Keratinocyte (primary cell): ENCODE measurements around the gene CSNK1G1. TPM values are rescaled to one million over a fixed set of nuclear protein-coding genes. Genes with fewer than 3 reads are reported as not detected.
"Not testable (repeated sequence)": the region's sequence is repeated elsewhere in the genome, so short reads cannot be mapped to it uniquely, and the experiment has no call there.

Experiments used
- DNase-seq: peaks from one replicate; pipeline ENCODE4 v3.0.0-alpha.2; 2011; ENCODE audit warnings: low read depth, missing footprints, low spot score
- FAIRE-seq: peaks from 2 replicates; lab custom pipeline; 2011; peaks lifted over from hg19 to GRCh38; lab: Jason Lieb, UNC
- H2AFZ ChIP-seq: 2 replicates; pipeline ENCODE4 v1.6.0; 2012; ENCODE audit warnings: low read length, control low read depth, inconsistent platforms; ENCODE audit not compliant: control insufficient read depth
- H3K27ac ChIP-seq: 2 replicates; pipeline ENCODE4 v1.5.1; 2011; ENCODE audit warnings: low read length; ENCODE audit not compliant: control insufficient read depth, insufficient read depth
- H3K27me3 ChIP-seq: 3 replicates; pipeline ENCODE4 v1.6.0; 2011; ENCODE audit warnings: low read length; ENCODE audit not compliant: control insufficient read depth, insufficient read depth; ENCODE audit errors: extremely low read depth
- H3K36me3 ChIP-seq, 2 experiments: 2 replicates in 1 of 2; 3 replicates in 1 of 2; pipeline ENCODE4 v1.5.1; 2011; ENCODE audit warnings: low read length in 2 of 2, mild to moderate bottlenecking in 1 of 2; ENCODE audit not compliant: control insufficient read depth in 2 of 2, insufficient read depth in 2 of 2; ENCODE audit errors: extremely low read depth in 1 of 2
- H3K4me1 ChIP-seq: 3 replicates; pipeline ENCODE4 v1.5.1; 2011; ENCODE audit warnings: low read length; ENCODE audit not compliant: control insufficient read depth, insufficient read depth; ENCODE audit errors: extremely low read depth
- H3K4me2 ChIP-seq: 3 replicates; pipeline ENCODE4 v1.6.0; 2011; ENCODE audit warnings: low read depth, low read length; ENCODE audit not compliant: control insufficient read depth, insufficient read depth; ENCODE audit errors: extremely low read depth
- H3K4me3 ChIP-seq, 3 experiments: fragments of 200-600 bp in 1 of 3; sonication (generic) in 1 of 3; 2 replicates in 2 of 3; 3 replicates in 1 of 3; pipeline ENCODE4 v1.5.1; 2011 to 2016; ENCODE audit warnings: low read length in 3 of 3, mild to moderate bottlenecking in 3 of 3, control low read depth in 2 of 3, inconsistent platforms in 1 of 3, low read depth in 1 of 3, mixed read lengths in 1 of 3, mixed run types in 1 of 3, moderate library complexity in 1 of 3; ENCODE audit not compliant: control insufficient read depth in 2 of 3, insufficient read depth in 2 of 3; ENCODE audit errors: extremely low read depth in 1 of 3
- H3K79me2 ChIP-seq: 2 replicates; pipeline ENCODE4 v1.6.0; 2012; ENCODE audit warnings: low read length; ENCODE audit not compliant: control insufficient read depth, insufficient read depth
- H3K9ac ChIP-seq: 3 replicates; pipeline ENCODE4 v1.6.0; 2011; ENCODE audit warnings: low read length; ENCODE audit not compliant: control insufficient read depth, insufficient read depth; ENCODE audit errors: extremely low read depth
- H3K9me1 ChIP-seq: 3 replicates; pipeline ENCODE4 v1.6.0; 2011; ENCODE audit warnings: low read length; ENCODE audit not compliant: control insufficient read depth, insufficient read depth; ENCODE audit errors: extremely low read depth
- H3K9me3 ChIP-seq: 2 replicates; pipeline ENCODE4 v1.5.1; 2012; ENCODE audit warnings: low read depth, low read length; ENCODE audit not compliant: control insufficient read depth
- H4K20me1 ChIP-seq: 3 replicates; pipeline ENCODE4 v1.6.0; 2011; ENCODE audit warnings: low read length; ENCODE audit not compliant: control insufficient read depth, insufficient read depth; ENCODE audit errors: extremely low read depth
- CTCF ChIP-seq, 3 experiments: IDR thresholded peaks in 1 of 3; conservative IDR thresholded peaks in 1 of 3; optimal IDR thresholded peaks in 1 of 3; 2 replicates in 2 of 3; 3 replicates in 1 of 3; pipeline versions ENCODE3 to v1.5.1; 2011; ENCODE audit warnings: low read length in 3 of 3, mild to moderate bottlenecking in 3 of 3, moderate library complexity in 2 of 3, control low read depth in 1 of 3, inconsistent platforms in 1 of 3; ENCODE audit not compliant: insufficient read depth in 2 of 3; ENCODE audit errors: extremely low read depth in 1 of 3
- EZH2 ChIP-seq: IDR thresholded peaks from one replicate; pipeline ENCODE4 v1.6.1; 2012; ENCODE audit warnings: inconsistent platforms, mild to moderate bottlenecking, low read length, moderate library complexity
- dilution Hi-C: fragments of 300-500 bp; cut with MboI; formaldehyde crosslinking; loops from one replicate; pipeline ENCODE4 v1.7.0; 2020; ENCODE audit warnings: low sequenced_read_pairs; ENCODE audit not compliant: extremely low pct_ligation_motif_present
- polyA plus RNA-seq, 5 experiments: library from polyadenylated mRNA; depleted of rRNA in 3 of 5; stranded (reverse) in 3 of 5; stranded (forward) in 1 of 5; unstranded in 1 of 5; fragments of >200 nt; gene quantifications; 1 replicate in 1 of 5; 2 replicates in 3 of 5; 3 replicates in 1 of 5; pipeline versions ENCODE4 v1.2.1 to v1.2.3, GENCODE V29; 2011 to 2012; ENCODE audit warnings: missing spikeins in 2 of 5, low read depth in 1 of 5, low replicate concordance in 1 of 5

Gene CSNK1G1
- polyA plus RNA-seq, 1 donor (not counting 4 experiments of a cell fraction or from before 2014, with no cell fraction given): 28.9 TPM

GRCh38 chr15:64398575-64398974 lies 42.6 kb upstream of the CSNK1G1 start:
- Histone ChIP-seq H3K4me3 (no peak overlapping the region), H3K4me1 (no peaks in the 10 kb centered on the region), H2AFZ (no peak overlapping the region), H3K9ac (no peak overlapping the region), H3K79me2 (no peaks in the 10 kb centered on the region), H3K27me3 (no peaks in the 10 kb centered on the region), H3K27ac (no peak overlapping the region), H3K9me3 (no peaks in the 10 kb centered on the region), H3K4me2 (no peak overlapping the region), H3K36me3 (peaks cover 8 to 12% of the 10 kb centered on the region in 2 experiments), H4K20me1 (no peaks in the 10 kb centered on the region), H3K9me1 (no peaks in the 10 kb centered on the region)
- TF ChIP-seq CTCF (optimal IDR thresholded peaks at IDR 0.05 in 1 of 3, IDR thresholded peaks at IDR 0.05 in 1 of 3, conservative IDR thresholded peaks at IDR 0.05 in 1 of 3; ENCODE audit: extremely low read depth in 1 of 3, insufficient read depth in 2 of 3, low read length in 3 of 3) (no peak), EZH2 (no peak)
- no peak for DNase-seq
- FAIRE-seq: no peak
- dilution Hi-C loops: no loop called here

GRCh38 chr15:64396789-64397188 lies 40.8 kb upstream of the CSNK1G1 start:
- FAIRE-seq (no peak), DNase-seq (no peak)
- Histone ChIP-seq H3K79me2 (peaks cover 7% of the 10 kb centered on the region), H3K4me2 (no peak overlapping the region), H3K4me3 (no peak overlapping the region), H3K27ac (no peak overlapping the region), H3K27me3 (no peaks in the 10 kb centered on the region), H3K9ac (no peak overlapping the region), H3K9me3 (no peaks in the 10 kb centered on the region), H3K36me3 (peaks cover 8 to 12% of the 10 kb centered on the region in 2 experiments), H4K20me1 (no peaks in the 10 kb centered on the region), H3K9me1 (no peaks in the 10 kb centered on the region), H2AFZ (no peak overlapping the region), H3K4me1 (no peaks in the 10 kb centered on the region)
- dilution Hi-C loops: no loop called here
- TF ChIP-seq EZH2: no peak
- TF ChIP-seq CTCF (optimal IDR thresholded peaks at IDR 0.05 in 1 of 3, IDR thresholded peaks at IDR 0.05 in 1 of 3, conservative IDR thresholded peaks at IDR 0.05 in 1 of 3; ENCODE audit: extremely low read depth in 1 of 3, insufficient read depth in 2 of 3, low read length in 3 of 3): no peak

- peaks cover 35% of the 10 kb centered on the region for H3K79me2 ChIP-seq
- H3K9me1 ChIP-seq, H4K20me1 ChIP-seq, H3K9me3 ChIP-seq, H2AFZ ChIP-seq, dilution Hi-C loops, FAIRE-seq, H3K9ac ChIP-seq, H3K4me2 ChIP-seq, H3K36me3 ChIP-seq, H3K4me3 ChIP-seq, H3K4me1 ChIP-seq, DNase-seq, H3K27ac ChIP-seq, H3K27me3 ChIP-seq: not testable (repeated sequence)
These were observed 36.5 kb upstream of the CSNK1G1 start for GRCh38 chr15:64392471-64392870.
